Natural killer cell (primary cell): ENCODE measurements around the gene ZSCAN16. TPM values are rescaled to one million over a fixed set of nuclear protein-coding genes. Genes with fewer than 3 reads are reported as not detected.
"Not testable (repeated sequence)": the region's sequence is repeated elsewhere in the genome, so short reads cannot be mapped to it uniquely, and the experiment has no call there.

ENCODE experiments used
- ATAC-seq, 3 donors: fragments of 150-1000 bp in 2 of 3; fragments of 200-7000 bp in 1 of 3; cut with Tn5 transposase; 1 replicate in 1 of 3; 2 replicates in 2 of 3; pipeline ENCODE4 v1.10.0; 2021; ENCODE audit warnings: mild to moderate bottlenecking in 2 of 3, moderate library complexity in 2 of 3
- DNase-seq, 2 donors: peaks; one replicate each; pipeline versions ENCODE4 v3.0.0 to v3.0.0-alpha.2; 2013 to 2021; ENCODE audit warnings: mixed read lengths in 1 of 2
- H3K27ac ChIP-seq: one replicate; pipeline ENCODE4 v1.5.1; 2013; ENCODE audit warnings: mild to moderate bottlenecking, low read length
- H3K27me3 ChIP-seq: one replicate; pipeline ENCODE4 v1.6.1; 2013; ENCODE audit warnings: low read length; ENCODE audit not compliant: control insufficient read depth, insufficient read depth
- H3K36me3 ChIP-seq: one replicate; pipeline ENCODE4 v1.6.1; 2013; ENCODE audit warnings: low read length; ENCODE audit not compliant: control insufficient read depth, insufficient read depth
- H3K4me1 ChIP-seq: one replicate; pipeline ENCODE4 v1.6.1; 2013; ENCODE audit warnings: low read length; ENCODE audit not compliant: control insufficient read depth, insufficient read depth
- H3K4me3 ChIP-seq: one replicate; pipeline ENCODE4 v1.5.1; 2013; ENCODE audit warnings: low read length
- H3K9me3 ChIP-seq: one replicate; pipeline ENCODE4 v1.6.1; 2013; ENCODE audit warnings: low read length; ENCODE audit not compliant: control insufficient read depth, insufficient read depth
- H3K27ac Mint-ChIP-seq, 2 donors: one replicate each; pipeline ENCODE4 v1.8.0; 2022; ENCODE audit warnings: mild to moderate bottlenecking in 2 of 2, mixed read lengths in 2 of 2, moderate library complexity in 1 of 2
- H3K27me3 Mint-ChIP-seq, 2 donors: one replicate each; pipeline ENCODE4 v1.8.0; 2022; ENCODE audit warnings: low read depth in 2 of 2, mixed read lengths in 2 of 2
- H3K36me3 Mint-ChIP-seq: one replicate; pipeline ENCODE4 v1.8.0; 2022; ENCODE audit warnings: mixed read lengths
- H3K4me1 Mint-ChIP-seq, 2 donors: one replicate each; pipeline ENCODE4 v1.8.0; 2022; ENCODE audit warnings: mixed read lengths in 2 of 2
- H3K4me3 Mint-ChIP-seq: one replicate; pipeline ENCODE4 v1.8.0; 2022; ENCODE audit warnings: mild to moderate bottlenecking, moderate library complexity, mixed read lengths
- H3K9me3 Mint-ChIP-seq, 2 donors: one replicate each; pipeline ENCODE4 v1.8.0; 2022; ENCODE audit warnings: mixed read lengths in 2 of 2
- CTCF ChIP-seq: fragments of 200-600 bp; IDR thresholded peaks from one replicate; pipeline ENCODE4 v1.8.0; 2022; ENCODE audit warnings: antibody characterized with exemption
- WGBS: methylation state at CpG from one replicate; pipeline ENCODE4 v1.1.7; 2013; ENCODE audit warnings: missing lambda C conversion rate; ENCODE audit not compliant: insufficient coverage; 5-methylcytosine and 5-hydroxymethylcytosine counted together
- intact Hi-C: fragments of 100-400 bp; cut with micrococcal nuclease; formaldehyde crosslinking; loops from one replicate; pipeline ENCODE4 v1.14.2; 2022
- total RNA-seq, 4 donors: library from RNA; stranded (reverse); fragments of 120-200 nt in 1 of 4; gene quantifications; one replicate each; pipeline versions ENCODE4 v1.2.3 to v1.2.4, GENCODE V29; 2013 to 2022

Gene ZSCAN16
- total RNA-seq, 3 donors from 2014 or later (not counting 1 experiment from before 2014, with no cell fraction given) = 7.7 to 9.1 (median 7.8) TPM

GRCh38 chr6:28118217-28118616, 6.2 kb upstream of the ZSCAN16 start:
- intact Hi-C loops = no loop called here
- ATAC-seq = no peak

GRCh38 chr6:28121876-28122275, 2.5 kb upstream of the ZSCAN16 start:
- intact Hi-C loops = loop anchor here (5.0 kb wide), 2 partner anchors 130 to 145 kb away; partner anchors contain the start of genes ZKSCAN4 and ZSCAN26
- H3K4me1 ChIP-seq = peaks cover 9% of the 10 kb centered on the region

More at GRCh38 chr6:28118217-28118616, 6.2 kb upstream of the ZSCAN16 start:
- H3K4me3 Mint-ChIP-seq = no peak overlapping the region
- Histone ChIP-seq H3K36me3 (peaks cover 37% of the 10 kb centered on the region), H3K4me3 (no peak overlapping the region), H3K27ac (no peak overlapping the region), H3K4me1 (no peaks in the 10 kb centered on the region), H3K9me3 (no peaks in the 10 kb centered on the region), H3K27me3 (no peaks in the 10 kb centered on the region)
- DNase-seq = no peak
- H3K27ac Mint-ChIP-seq = no peak overlapping the region
- H3K36me3 Mint-ChIP-seq = peaks cover 17% of the 10 kb centered on the region
- no peaks in the 10 kb centered on the region for H3K9me3 Mint-ChIP-seq
- 94% methylated on average over 1 of the region's 1 CpG for WGBS
- TF ChIP-seq CTCF = no peak
- no peaks in the 10 kb centered on the region for H3K27me3 Mint-ChIP-seq
- H3K4me1 Mint-ChIP-seq = no peaks in the 10 kb centered on the region

GRCh38 chr6:28122283-28122682, 2.1 kb upstream of the ZSCAN16 start:
- peaks cover 26% of the 10 kb centered on the region for H3K36me3 ChIP-seq
- DNase-seq, H3K9me3 Mint-ChIP-seq, H3K27me3 ChIP-seq, H3K9me3 ChIP-seq, H3K4me3 ChIP-seq, H3K4me1 ChIP-seq, H3K4me3 Mint-ChIP-seq, H3K27me3 Mint-ChIP-seq, H3K27ac ChIP-seq, ATAC-seq: not testable (repeated sequence)
- 91% methylated on average over 5 of the region's 5 CpGs for WGBS
- Mint-ChIP-seq H3K27ac (peak overlapping the region in 1 of 2 donors; percentile 27), H3K36me3 (peaks cover 17% of the 10 kb centered on the region), H3K4me1 (peaks cover 25 to 37% of the 10 kb centered on the region in 2 donors)
- intact Hi-C loops = loop anchor here (5.0 kb wide), 2 partner anchors 130 to 145 kb away; partner anchors contain the start of genes ZKSCAN4 and ZSCAN26

More at GRCh38 chr6:28121876-28122275, 2.5 kb upstream of the ZSCAN16 start:
- Histone ChIP-seq H3K27ac (no peak overlapping the region), H3K36me3 (peaks cover 22% of the 10 kb centered on the region), H3K4me3 (no peak overlapping the region), H3K9me3 (no peaks in the 10 kb centered on the region), H3K27me3 (no peaks in the 10 kb centered on the region)
- WGBS = no CpG with 5 or more reads among the region's 2 CpGs
- Mint-ChIP-seq H3K27me3 (no peaks in the 10 kb centered on the region), H3K4me3 (no peak overlapping the region), H3K27ac (peak overlapping the region in 1 of 2 donors; percentile 27), H3K36me3 (peaks cover 17% of the 10 kb centered on the region), H3K4me1 (peaks cover 25 to 33% of the 10 kb centered on the region in 2 donors), H3K9me3 (no peaks in the 10 kb centered on the region)
- no peak for TF ChIP-seq CTCF
- no peak for ATAC-seq
- no peak for DNase-seq

- no peak for TF ChIP-seq CTCF
- H3K36me3 ChIP-seq = peaks cover 34% of the 10 kb centered on the region
- Mint-ChIP-seq H3K27me3 (no peaks in the 10 kb centered on the region), H3K9me3 (no peaks in the 10 kb centered on the region), H3K36me3 (peaks cover 6% of the 10 kb centered on the region), H3K4me3 (peak overlapping the region; percentile 92), H3K4me1 (peaks cover 33 to 40% of the 10 kb centered on the region in 2 donors), H3K27ac (peak overlapping the region; percentile 85 to 89)
- DNase-seq (peak in 1 of 2 donors; percentile 63), ATAC-seq (peak; percentile 16 to 66 (median 24))
- intact Hi-C loops = loop anchor here (1.0 to 5.0 kb wide), 4 partner anchors 11 to 142 kb away; partner anchors contain the start of genes ZKSCAN4, ZKSCAN8 and ZSCAN26
- no peaks in the 10 kb centered on the region for H3K9me3 ChIP-seq
- WGBS = 2% methylated on average over 5 of the region's 6 CpGs
- no peaks in the 10 kb centered on the region for H3K27me3 ChIP-seq
- peak overlapping the region; percentile 60 for H3K4me3 ChIP-seq
- peak overlapping the region; percentile 72 for H3K27ac ChIP-seq
- peaks cover 9% of the 10 kb centered on the region for H3K4me1 ChIP-seq
These were observed 553 bp downstream of the ZSCAN16 start for GRCh38 chr6:28124971-28125353.
